AG04449 (cell line): ENCODE data around the gene TMEM125.

Experiments
- CTCF ChIA-PET: fragments of 350-600 bp; formaldehyde crosslinking; extraction: SDS; loops from one replicate; lab custom pipeline; 2021; ENCODE audit warnings: antibody characterized with exemption; lab: Yijun Ruan, JAX
- POLR2A ChIA-PET: fragments of 400-600, 350-600 bp; formaldehyde crosslinking; extraction: SDS; loops from one replicate; lab custom pipeline; 2020; ENCODE audit warnings: antibody characterized with exemption, inconsistent platforms; lab: Yijun Ruan, JAX
- DNase-seq: peaks from one replicate; pipeline ENCODE4 v3.0.0-alpha.2; 2010; ENCODE audit warnings: low read depth, low spot score
- H3K4me3 ChIP-seq: 2 replicates; pipeline ENCODE4 v1.5.1; 2011; ENCODE audit warnings: low read depth, mild to moderate bottlenecking, control low read depth, low read length
- CTCF ChIP-seq: IDR thresholded peaks from one replicate; pipeline ENCODE4 v1.5.1; 2011; ENCODE audit warnings: mild to moderate bottlenecking, moderate library complexity, low read length, control low read depth, inconsistent platforms; ENCODE audit not compliant: insufficient read depth; ENCODE audit errors: missing control alignments

The TMEM125 gene

DNA sequence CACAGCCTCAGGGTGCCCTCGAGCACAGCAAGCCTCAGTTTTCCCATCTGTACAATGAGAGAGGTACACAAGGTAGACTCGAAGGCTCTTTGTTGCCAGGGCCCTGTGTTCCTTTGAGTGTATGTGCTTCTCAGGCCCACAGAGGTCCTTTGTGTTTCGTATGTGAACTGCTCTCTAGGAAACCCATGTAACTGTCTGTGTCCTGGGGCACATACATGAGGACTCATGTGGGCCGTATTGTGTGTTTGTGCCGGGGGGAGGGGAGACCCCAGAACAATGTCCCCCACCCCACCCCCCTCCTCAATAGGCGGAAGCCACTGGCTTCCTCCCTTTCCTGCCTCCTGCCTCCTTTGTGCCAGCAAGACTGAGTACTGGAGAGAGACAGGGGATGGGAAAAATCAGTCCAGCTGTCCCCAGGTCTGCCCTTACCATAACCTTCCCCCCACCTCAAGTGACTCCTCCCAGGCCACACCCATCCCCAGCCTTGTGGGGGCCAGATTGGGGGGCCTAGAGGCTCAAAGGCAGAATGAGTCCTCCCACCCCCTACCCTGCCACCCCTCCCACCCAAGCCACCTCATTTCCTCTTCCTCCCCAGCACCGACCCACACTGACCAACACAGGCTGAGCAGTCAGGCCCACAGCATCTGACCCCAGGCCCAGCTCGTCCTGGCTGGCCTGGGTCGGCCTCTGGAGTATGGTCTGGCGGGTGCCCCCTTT, 30.8 kb downstream of the TMEM125 start, which contains the start of gene TIE1:
Gene TIE1, plus strand, starts transcription at position 605 of the 717 bp plus-strand sequence. Its CDS starts 90 bp downstream, at position 695.
- ChIA-PET CTCF (no interaction called here), POLR2A (no interaction called here)
- no peak for DNase-seq
- TF ChIP-seq CTCF, result no peak
- no peak within 1 kb of the TSS for H3K4me3 ChIP-seq

DNA sequence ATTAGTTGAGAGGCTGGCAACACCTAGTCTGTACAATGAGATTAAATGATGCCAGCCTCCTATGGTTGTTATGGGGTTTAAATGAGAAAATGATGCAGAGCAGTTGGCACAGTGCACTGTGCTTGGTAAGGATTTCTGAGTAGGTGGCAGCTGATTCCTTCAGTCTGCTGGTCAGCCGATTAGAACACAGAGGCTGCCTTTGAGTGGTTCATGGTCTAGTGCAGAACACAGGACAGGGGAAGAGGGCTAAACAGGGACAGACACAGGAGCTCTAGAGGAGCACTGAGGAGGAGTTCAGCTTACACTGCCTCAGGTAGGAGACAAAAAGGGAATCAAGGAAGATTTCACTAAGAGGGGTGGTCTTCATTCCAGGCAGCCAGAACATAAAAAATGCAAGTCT, 32.4 kb downstream of the TMEM125 start:
- DNase-seq, result no peak
- no peak overlapping the region for H3K4me3 ChIP-seq
- ChIA-PET CTCF (no interaction called here), POLR2A (no interaction called here)
- TF ChIP-seq CTCF, result no peak

DNA sequence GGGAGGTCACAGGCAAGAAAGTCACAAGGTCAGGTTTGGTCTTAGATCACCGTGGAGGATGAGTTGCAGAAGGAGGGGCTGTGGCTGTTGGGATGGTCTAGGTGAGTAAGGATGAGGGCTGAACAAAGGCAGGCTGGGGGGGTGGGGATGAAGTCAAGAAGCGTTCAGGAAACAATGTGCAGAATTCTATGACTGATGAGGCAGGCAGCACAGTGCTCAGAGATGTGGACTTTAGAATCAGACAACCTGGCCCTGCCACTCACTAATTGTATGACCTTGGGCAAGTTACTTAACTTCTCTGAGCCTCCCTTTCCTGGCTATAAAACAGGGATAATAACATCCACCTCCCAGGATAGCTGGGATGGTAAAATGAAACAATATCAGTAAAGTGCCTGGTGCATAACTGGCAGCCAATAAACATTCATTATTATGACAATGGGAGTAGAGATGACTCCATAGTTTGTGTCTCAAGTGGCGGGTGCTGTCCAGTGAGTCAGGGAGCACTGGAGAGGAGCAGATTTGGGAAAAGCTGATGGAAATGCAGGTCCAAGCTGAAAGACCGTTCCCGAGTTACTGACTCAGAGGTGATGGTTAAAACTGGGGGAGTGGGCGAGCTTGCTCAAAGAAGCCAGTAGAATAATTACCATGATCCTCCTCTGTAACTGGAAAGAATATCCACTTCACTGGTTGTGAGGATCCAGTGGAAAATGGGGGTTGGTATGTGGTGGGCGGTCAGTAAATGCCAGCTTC, 33.1 kb downstream of the TMEM125 start:
- DNase-seq, result no peak
- TF ChIP-seq CTCF, result no peak
- CTCF ChIA-PET, result no interaction called here
- POLR2A ChIA-PET, result no interaction called here
- H3K4me3 ChIP-seq, result no peak overlapping the region

DNA sequence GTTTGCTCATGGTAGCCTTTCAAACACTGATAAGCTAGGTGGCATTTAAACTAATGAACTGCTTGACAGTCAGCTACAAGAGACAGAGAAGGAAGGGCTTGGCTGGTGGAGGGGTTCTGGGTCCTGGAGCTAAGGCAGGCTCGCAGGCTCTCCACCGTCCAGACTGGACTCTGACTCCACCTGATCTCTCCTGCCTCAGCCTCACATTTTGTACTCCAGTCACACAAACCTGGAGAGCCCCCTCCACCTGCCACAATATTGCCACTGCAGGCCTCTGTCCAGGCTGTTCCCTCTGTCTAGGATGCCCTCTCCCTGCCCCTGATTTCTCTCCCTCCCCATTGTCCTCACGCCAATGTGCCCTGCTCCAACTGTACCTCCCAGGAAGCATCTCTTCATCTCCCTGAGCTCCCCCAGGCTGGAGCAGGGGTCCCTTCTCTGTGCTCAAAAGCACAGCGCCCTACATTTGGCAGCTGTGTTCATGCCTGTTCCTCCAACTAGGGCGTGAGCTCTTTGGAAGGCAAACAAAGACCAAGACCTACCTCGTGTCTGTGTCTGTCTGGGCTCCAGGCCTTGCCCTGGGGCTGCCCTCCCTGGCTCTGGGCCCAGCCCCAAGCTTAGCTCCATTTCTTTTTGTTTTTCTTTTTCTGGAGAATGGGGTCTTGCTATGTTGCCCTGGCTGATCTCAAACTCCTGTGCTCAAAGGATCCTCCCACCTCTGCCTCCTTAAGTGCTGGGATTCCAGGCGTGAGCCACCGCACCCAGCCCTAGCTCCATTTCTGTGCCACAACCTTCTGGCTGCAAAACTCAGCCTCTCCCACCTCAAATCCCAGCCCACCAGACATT, 33.9 kb downstream of the TMEM125 start:
- CTCF ChIA-PET, result no interaction called here
- POLR2A ChIA-PET, result no interaction called here
- no peak for DNase-seq

DNA sequence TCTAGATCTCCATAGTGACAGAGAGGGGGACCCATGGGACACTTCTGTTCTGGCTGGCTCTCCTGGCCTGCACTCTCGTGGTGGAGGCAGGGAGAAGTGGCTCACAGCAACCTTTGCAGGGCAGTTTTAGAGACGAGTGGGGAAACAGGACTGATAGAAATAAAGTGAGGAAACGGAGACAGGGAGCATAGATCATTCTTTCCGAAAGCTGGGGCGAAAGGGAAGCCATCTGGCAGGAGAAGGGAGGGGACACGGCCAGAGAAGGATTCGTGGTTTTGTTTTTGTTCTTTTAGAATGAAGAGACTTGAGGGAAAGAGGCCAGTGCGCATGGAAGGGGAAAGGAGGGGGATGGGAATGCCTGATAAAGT, 34.5 kb downstream of the TMEM125 start:
- CTCF ChIA-PET, result no interaction called here
- TF ChIP-seq CTCF, result no peak

More for the DNA sequence above, 33.9 kb downstream of the TMEM125 start:
- H3K4me3 ChIP-seq, result no peak overlapping the region
- TF ChIP-seq CTCF, result no peak

More for the DNA sequence above, 34.5 kb downstream of the TMEM125 start:
- POLR2A ChIA-PET, result no interaction called here
- H3K4me3 ChIP-seq, result no peak overlapping the region
- no peak for DNase-seq
